ENCODE results near the gene ESYT2. TPM values are rescaled to one million over a fixed set of nuclear protein-coding genes. Genes with fewer than 3 reads are reported as not detected.

Gene ESYT2
- total RNA-seq, 1 experiment from 2014 or later = 162 TPM

DNA sequence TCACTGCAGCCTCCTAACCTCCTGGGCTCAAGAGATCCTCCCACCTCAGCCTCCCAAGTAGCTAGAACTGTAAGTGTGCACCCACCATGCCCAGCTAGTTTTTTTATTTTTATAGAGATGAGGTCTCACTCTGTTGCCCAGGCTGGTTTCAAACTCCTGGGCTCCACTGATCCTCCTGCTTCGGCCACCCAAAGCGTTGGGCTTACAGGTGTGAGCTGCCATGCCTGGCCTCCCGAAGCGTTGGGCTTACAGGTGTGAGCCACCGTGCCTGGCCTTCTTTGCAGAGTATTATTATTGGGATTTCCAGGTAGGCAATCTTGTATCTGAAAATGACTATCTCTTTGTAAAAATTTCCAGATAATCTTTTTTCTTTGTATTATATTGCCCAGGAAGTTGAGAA lies 101.6 kb downstream of the ESYT2 start:
- no peaks in the 10 kb centered on the region for H4K20me1 ChIP-seq (ENCODE audit: insufficient read depth)
- no peak overlapping the region for H3K27ac ChIP-seq
- TF ChIP-seq CTCF (conservative IDR thresholded peaks at IDR 0.05) (no peak), EZH2 (IDR thresholded peaks at IDR 0.05; ENCODE audit: low read depth) (no peak)
- H3F3A ChIP-seq (ENCODE audit: insufficient read depth, low read depth) = peaks cover 25% of the 10 kb centered on the region
- H3K4me1 ChIP-seq (replicated peaks; ENCODE audit: insufficient read depth) = no peaks in the 10 kb centered on the region
- no peaks in the 10 kb centered on the region for H3K79me2 ChIP-seq (ENCODE audit: low read depth)
- intact Hi-C loops (cut with micrococcal nuclease; ENCODE audit: unreplicated experiment) = no loop called here
- no peak overlapping the region for H3K4me2 ChIP-seq
- no peaks in the 10 kb centered on the region for H3K27me3 ChIP-seq (ENCODE audit: insufficient read depth, low read depth)
- no TSS peak for BruUV-seq (replicated peaks)
- H2AFZ ChIP-seq = no peak overlapping the region
- no peaks in the 10 kb centered on the region for H3K9me2 ChIP-seq (ENCODE audit: insufficient read depth)
- no peaks in the 10 kb centered on the region for H3K9me3 ChIP-seq (ENCODE audit: insufficient read depth, low read depth)
- ChIA-PET POLR2A (ENCODE audit: unreplicated experiment) (no interaction called here), CTCF (no interaction called here)
- peaks cover 8% of the 10 kb centered on the region for H3K36me3 ChIP-seq (ENCODE audit: low read depth)
- DNase-seq = no peak
- no peak overlapping the region for H3K4me3 ChIP-seq

GRCh38 chr7:158726277-158726807 lies 103.0 kb downstream of the ESYT2 start:
- Histone ChIP-seq H3F3A (ENCODE audit: insufficient read depth, low read depth) (peaks cover 15% of the 10 kb centered on the region; the same call in 1 of the 2 replicates), H3K27ac (no peak overlapping the region), H2AFZ (no peak overlapping the region), H3K9me2 (ENCODE audit: insufficient read depth) (no peaks in the 10 kb centered on the region), H3K27me3 (ENCODE audit: insufficient read depth, low read depth) (no peaks in the 10 kb centered on the region), H3K36me3 (ENCODE audit: low read depth) (no peaks in the 10 kb centered on the region), H3K79me2 (ENCODE audit: low read depth) (no peaks in the 10 kb centered on the region), H3K9me3 (ENCODE audit: insufficient read depth, low read depth) (no peaks in the 10 kb centered on the region), H3K4me2 (no peak overlapping the region), H3K4me3 (no peak overlapping the region), H3K4me1 (replicated peaks; ENCODE audit: insufficient read depth) (no peaks in the 10 kb centered on the region), H4K20me1 (ENCODE audit: insufficient read depth) (no peaks in the 10 kb centered on the region)
- TF ChIP-seq CTCF (conservative IDR thresholded peaks at IDR 0.05) (no peak), EZH2 (IDR thresholded peaks at IDR 0.05; ENCODE audit: low read depth) (no peak)
- ChIA-PET CTCF (no interaction called here), POLR2A (ENCODE audit: unreplicated experiment) (interaction anchor here (0.5 to 0.6 kb wide), 2 partner anchors 8 to 129 kb away, joined by 3 read pairs; no protein-coding TSS in a partner anchor)
- DNase-seq = no peak
- no TSS peak for BruUV-seq (replicated peaks)
- intact Hi-C loops (cut with micrococcal nuclease; ENCODE audit: unreplicated experiment) = no loop called here

DNA sequence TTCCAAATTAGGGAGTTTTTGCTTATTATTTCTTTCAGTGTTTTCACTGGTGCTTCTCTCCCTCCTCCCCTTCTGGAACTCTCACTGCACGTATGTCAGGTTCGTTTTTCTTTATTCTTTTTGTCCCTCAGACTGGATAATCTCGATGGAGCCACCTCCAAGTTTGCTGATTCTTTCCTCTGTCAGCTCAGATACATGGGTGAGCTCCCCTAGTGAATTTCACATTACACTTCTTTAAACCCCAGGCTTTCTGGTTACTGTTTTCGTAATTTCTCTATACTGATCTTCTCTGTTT lies 103.9 kb downstream of the ESYT2 start:
- Histone ChIP-seq H3F3A (ENCODE audit: insufficient read depth, low read depth) (peaks cover 8% of the 10 kb centered on the region; the same call in 1 of the 2 replicates), H3K9me3 (ENCODE audit: insufficient read depth, low read depth) (no peaks in the 10 kb centered on the region), H3K4me1 (replicated peaks; ENCODE audit: insufficient read depth) (no peaks in the 10 kb centered on the region), H2AFZ (no peak overlapping the region), H3K27me3 (ENCODE audit: insufficient read depth, low read depth) (no peaks in the 10 kb centered on the region), H4K20me1 (ENCODE audit: insufficient read depth) (no peaks in the 10 kb centered on the region), H3K36me3 (ENCODE audit: low read depth) (no peaks in the 10 kb centered on the region), H3K79me2 (ENCODE audit: low read depth) (no peaks in the 10 kb centered on the region), H3K9me2 (ENCODE audit: insufficient read depth) (no peaks in the 10 kb centered on the region), H3K27ac (no peak overlapping the region), H3K4me3 (no peak overlapping the region), H3K4me2 (no peak overlapping the region)
- DNase-seq = no peak
- CTCF ChIA-PET = no interaction called here
- POLR2A ChIA-PET (ENCODE audit: unreplicated experiment) = no interaction called here
- TF ChIP-seq EZH2 (IDR thresholded peaks at IDR 0.05; ENCODE audit: low read depth) = no peak
- TF ChIP-seq CTCF (conservative IDR thresholded peaks at IDR 0.05) = no peak
- intact Hi-C loops (cut with micrococcal nuclease; ENCODE audit: unreplicated experiment) = no loop called here
- no TSS peak for BruUV-seq (replicated peaks)
